PFSK-1 (cell line): ENCODE measurements around the gene TP53TG5. TPM values are rescaled to one million over a fixed set of nuclear protein-coding genes. Genes with fewer than 3 reads are reported as not detected.

Source experiments
- FOXP2 ChIP-seq: optimal IDR thresholded peaks from 2 replicates; pipeline ENCODE3; 2011; ENCODE audit warnings: borderline replicate concordance, control low read depth, inconsistent platforms; ENCODE audit not compliant: insufficient read depth; ENCODE audit errors: extremely low read length, extremely low read depth
- POLR2AphosphoS5 ChIP-seq: IDR thresholded peaks from 2 replicates; pipeline ENCODE4 v1.6.1; 2012; ENCODE audit warnings: low read depth, mild to moderate bottlenecking, control low read depth, low read length, moderate library complexity
- REST ChIP-seq, 2 experiments: IDR thresholded peaks; 2 replicates each; pipeline versions ENCODE4 v1.6.1 to v1.8.0; 2011 to 2012; ENCODE audit warnings: low read depth in 2 of 2, low read length in 2 of 2, control low read depth in 1 of 2, inconsistent platforms in 1 of 2, mild to moderate bottlenecking in 1 of 2, moderate library complexity in 1 of 2; ENCODE audit not compliant: insufficient read depth in 1 of 2
- SIN3A ChIP-seq: IDR thresholded peaks from 2 replicates; pipeline ENCODE4 v1.6.1; 2012; ENCODE audit warnings: mild to moderate bottlenecking, low read length, moderate library complexity, borderline replicate concordance; ENCODE audit not compliant: insufficient read depth
- TAF1 ChIP-seq: IDR thresholded peaks from 2 replicates; pipeline ENCODE4 v1.6.1; 2012; ENCODE audit warnings: low read length, control low read depth, borderline replicate concordance; ENCODE audit not compliant: insufficient read depth
- polyA plus RNA-seq: library from polyadenylated mRNA; unstranded; fragments of >200 nt; gene quantifications from one replicate; pipeline ENCODE4 v1.2.1, GENCODE V29; 2012; ENCODE audit warnings: low read depth, missing spikeins; ENCODE audit not compliant: insufficient read length

TP53TG5 gene
- polyA plus RNA-seq: 0.69 TPM

GRCh38 chr20:45378191-45378590 lies at the start of gene TP53TG5:
Gene TP53TG5 (minus strand): TSS chr20:45378325. CDS start chr20:45378236, 89 bp downstream.
- no peak for TF ChIP-seq SIN3A

- no peak for TF ChIP-seq POLR2AphosphoS5
- no peak for TF ChIP-seq TAF1
- TF ChIP-seq REST (IDR thresholded peaks at IDR 0.05; ENCODE audit: insufficient read depth in 1 of 2, low read depth in 2 of 2, low read length in 2 of 2): no peak
- TF ChIP-seq FOXP2: no peak
- no peak for TF ChIP-seq SIN3A
Measured at GRCh38 chr20:45427236-45428149, 49.4 kb upstream of the TP53TG5 start.

- TF ChIP-seq REST (IDR thresholded peaks at IDR 0.05; ENCODE audit: insufficient read depth in 1 of 2, low read depth in 2 of 2, low read length in 2 of 2): no peak
- no peak for TF ChIP-seq FOXP2
- TF ChIP-seq TAF1: no peak
- no peak for TF ChIP-seq SIN3A
- TF ChIP-seq POLR2AphosphoS5: no peak
Measured at GRCh38 chr20:45426320-45427016, 48.3 kb upstream of the TP53TG5 start.

GRCh38 chr20:45425561-45425960 lies 47.4 kb upstream of the TP53TG5 start:
- TF ChIP-seq TAF1: no peak
- no peak for TF ChIP-seq SIN3A
- no peak for TF ChIP-seq REST (IDR thresholded peaks at IDR 0.05; ENCODE audit: insufficient read depth in 1 of 2, low read depth in 2 of 2, low read length in 2 of 2)
- no peak for TF ChIP-seq POLR2AphosphoS5
- TF ChIP-seq FOXP2: no peak

GRCh38 chr20:45423700-45424099 lies 45.6 kb upstream of the TP53TG5 start:
- no peak for TF ChIP-seq TAF1
- TF ChIP-seq FOXP2: no peak
- no peak for TF ChIP-seq REST (IDR thresholded peaks at IDR 0.05; ENCODE audit: insufficient read depth in 1 of 2, low read depth in 2 of 2, low read length in 2 of 2)
- TF ChIP-seq POLR2AphosphoS5: no peak
- no peak for TF ChIP-seq SIN3A
